ENCODE measurements around the gene PAGE2.

- TF ChIP-seq TSHZ2 (CRISPR knock-in tag; IDR thresholded peaks at IDR 0.05): no peak
- no peak for TF ChIP-seq ESRRG (CRISPR knock-in tag; IDR thresholded peaks at IDR 0.05)
- TF ChIP-seq ZNF8 (CRISPR knock-in tag; IDR thresholded peaks at IDR 0.05): no peak
- TF ChIP-seq BACH2 (CRISPR knock-in tag; IDR thresholded peaks at IDR 0.05; ENCODE audit: borderline replicate concordance): no peak
- no peak for TF ChIP-seq ZFP3 (CRISPR knock-in tag; IDR thresholded peaks at IDR 0.05)
- TF ChIP-seq ZFP30 (CRISPR knock-in tag; IDR thresholded peaks at IDR 0.05): no peak
- no peak for TF ChIP-seq PATZ1 (CRISPR knock-in tag; IDR thresholded peaks at IDR 0.05; ENCODE audit: borderline replicate concordance)
- TF ChIP-seq ISL1 (CRISPR knock-in tag; IDR thresholded peaks at IDR 0.05): no peak
- no peak for TF ChIP-seq CREB5 (CRISPR knock-in tag; IDR thresholded peaks at IDR 0.05; ENCODE audit: low read depth)
- no peak for TF ChIP-seq GLIS3 (CRISPR knock-in tag; IDR thresholded peaks at IDR 0.05)
- TF ChIP-seq OSR1 (CRISPR knock-in tag; IDR thresholded peaks at IDR 0.05): no peak
- no peak for TF ChIP-seq ARNTL (CRISPR knock-in tag; IDR thresholded peaks at IDR 0.05; ENCODE audit: borderline replicate concordance, low read depth)
These were observed 32.0 kb downstream of the PAGE2 start for GRCh38 chrX:55120761-55121358.

All from SK-N-SH treated with all-trans-retinoic acid at 6 μM for 48 hours (cell line).